Left ventricle myocardium inferior (tissue), 1 donor: ENCODE data around the gene APBA1. TPM values are rescaled to one million over a fixed set of nuclear protein-coding genes. Genes with fewer than 3 reads are reported as not detected.
A peak's percentile ranks its signal among the peaks of the same experiment; 100 is the strongest.

Experiments
- DNase-seq: peaks from one replicate; pipeline ENCODE4 v3.0.0-alpha.2; 2020
- H3K27ac ChIP-seq: fragments of 200-600 bp; replicated peaks from 2 replicates; pipeline ENCODE4 v1.8.0; 2021
- H3K27me3 ChIP-seq: fragments of 200-600 bp; 2 replicates; pipeline ENCODE4 v1.8.0; 2021; ENCODE audit warnings: low read depth
- H3K36me3 ChIP-seq: fragments of 200-600 bp; 2 replicates; pipeline ENCODE4 v1.8.0; 2021
- H3K4me1 ChIP-seq: fragments of 200-600 bp; 2 replicates; pipeline ENCODE4 v1.8.0; 2021
- H3K4me3 ChIP-seq: fragments of 200-600 bp; 2 replicates; pipeline ENCODE4 v1.8.0; 2021; ENCODE audit warnings: mild to moderate bottlenecking, moderate library complexity
- H3K9me3 ChIP-seq: fragments of 200-600 bp; replicated peaks from 2 replicates; pipeline ENCODE4 v1.8.0; 2021
- intact Hi-C: fragments of 100-400 bp; cut with micrococcal nuclease; formaldehyde crosslinking; loops from one replicate; pipeline ENCODE4 v1.11.0; 2022
- total RNA-seq: library from RNA; stranded (reverse); fragmentation: NEBNext Ultra II Directional; extraction: Animal tissue kit (Norgen Biotek cat#: 25700); gene quantifications from one replicate; pipeline ENCODE4 v1.2.1, GENCODE V29; 2021
- TF ChIP-seq, protein P1 (sequence below): fragments of 200-600 bp; IDR thresholded peaks from 2 replicates; pipeline ENCODE4 v1.8.0; 2021; ENCODE audit warnings: antibody characterized with exemption, mild to moderate bottlenecking, borderline replicate concordance
- donor health status: DM: no; HTN: yes; CAD: no; lungs with severe emphysema.

Gene APBA1
- total RNA-seq, 1 donor from 2014 or later, result 3.0 TPM

DNA sequence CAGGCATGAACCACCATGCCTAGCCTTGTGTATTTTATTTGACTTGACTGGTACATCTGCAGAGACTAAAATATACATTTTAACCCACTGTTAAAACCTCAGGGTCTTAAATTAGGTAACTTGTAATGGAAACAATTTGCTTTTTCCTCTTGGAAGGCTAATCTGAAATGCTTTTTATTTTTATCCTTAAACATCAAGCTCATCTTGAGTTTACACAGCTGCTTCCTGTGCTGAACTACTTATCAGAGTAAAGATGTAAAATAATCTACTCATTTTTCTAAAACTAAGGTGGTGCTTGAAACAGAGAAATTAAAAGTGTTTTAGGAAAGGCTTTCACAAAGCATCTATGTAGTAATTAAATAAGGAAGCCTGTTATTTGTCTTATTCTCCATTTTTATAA is 203.0 kb downstream of the APBA1 start:
- H3K27ac ChIP-seq, result peak overlapping the region; percentile 60
- no peaks in the 10 kb centered on the region for H3K9me3 ChIP-seq
- H3K36me3 ChIP-seq, result peaks cover 8% of the 10 kb centered on the region
- TF ChIP-seq, protein P1, sequence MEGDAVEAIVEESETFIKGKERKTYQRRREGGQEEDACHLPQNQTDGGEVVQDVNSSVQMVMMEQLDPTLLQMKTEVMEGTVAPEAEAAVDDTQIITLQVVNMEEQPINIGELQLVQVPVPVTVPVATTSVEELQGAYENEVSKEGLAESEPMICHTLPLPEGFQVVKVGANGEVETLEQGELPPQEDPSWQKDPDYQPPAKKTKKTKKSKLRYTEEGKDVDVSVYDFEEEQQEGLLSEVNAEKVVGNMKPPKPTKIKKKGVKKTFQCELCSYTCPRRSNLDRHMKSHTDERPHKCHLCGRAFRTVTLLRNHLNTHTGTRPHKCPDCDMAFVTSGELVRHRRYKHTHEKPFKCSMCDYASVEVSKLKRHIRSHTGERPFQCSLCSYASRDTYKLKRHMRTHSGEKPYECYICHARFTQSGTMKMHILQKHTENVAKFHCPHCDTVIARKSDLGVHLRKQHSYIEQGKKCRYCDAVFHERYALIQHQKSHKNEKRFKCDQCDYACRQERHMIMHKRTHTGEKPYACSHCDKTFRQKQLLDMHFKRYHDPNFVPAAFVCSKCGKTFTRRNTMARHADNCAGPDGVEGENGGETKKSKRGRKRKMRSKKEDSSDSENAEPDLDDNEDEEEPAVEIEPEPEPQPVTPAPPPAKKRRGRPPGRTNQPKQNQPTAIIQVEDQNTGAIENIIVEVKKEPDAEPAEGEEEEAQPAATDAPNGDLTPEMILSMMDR, result no peak
- intact Hi-C loops, result no loop called here
- H3K27me3 ChIP-seq, result no peaks in the 10 kb centered on the region
- no peaks in the 10 kb centered on the region for H3K4me1 ChIP-seq
- H3K4me3 ChIP-seq, result no peak overlapping the region
- DNase-seq, result no peak

DNA sequence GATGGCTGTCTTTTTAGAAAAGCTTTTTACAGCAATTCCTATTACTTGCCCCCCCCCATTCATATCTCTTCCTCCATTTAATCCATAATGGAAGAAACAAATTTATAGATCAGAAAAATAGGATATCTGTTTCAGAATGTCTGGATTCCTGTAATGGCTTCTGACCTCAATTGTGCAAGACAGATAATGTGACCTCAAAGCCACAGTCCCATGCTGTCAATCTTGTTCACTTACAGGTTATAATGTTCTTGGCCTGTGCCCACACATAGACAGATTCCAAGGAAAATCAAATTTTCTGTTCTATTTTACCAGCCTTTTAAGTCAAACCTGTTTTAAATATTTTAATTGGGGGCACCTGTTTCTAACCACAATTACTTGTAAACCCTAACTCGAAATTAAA is 203.8 kb downstream of the APBA1 start:
- Histone ChIP-seq H3K27ac (peak overlapping the region; percentile 60), H3K4me1 (no peaks in the 10 kb centered on the region), H3K36me3 (peaks cover 8% of the 10 kb centered on the region), H3K4me3 (no peak overlapping the region), H3K27me3 (no peaks in the 10 kb centered on the region), H3K9me3 (no peaks in the 10 kb centered on the region)
- TF ChIP-seq, protein P1, result no peak
- DNase-seq, result no peak
- intact Hi-C loops, result no loop called here

DNA sequence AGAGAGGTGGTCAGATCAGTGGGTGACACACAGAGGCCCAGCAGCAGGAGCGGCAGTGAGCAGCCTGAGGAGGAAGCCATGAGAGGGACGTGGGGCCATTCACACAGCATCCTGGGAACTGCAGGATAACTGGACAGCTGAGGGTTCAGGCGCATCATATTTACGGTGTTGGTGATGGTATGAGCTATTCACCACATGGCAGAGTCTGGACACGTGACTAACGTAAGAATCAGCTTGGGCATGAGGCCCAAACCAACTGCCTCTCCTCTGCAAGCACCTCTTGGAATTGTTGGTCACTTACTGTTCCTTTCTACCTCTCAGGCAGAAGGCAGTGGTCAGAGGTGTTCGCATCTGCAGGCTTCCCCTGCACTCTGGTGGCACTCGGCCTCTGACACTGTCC is 206.0 kb downstream of the APBA1 start:
- DNase-seq, result no peak
- intact Hi-C loops, result no loop called here
- H3K4me3 ChIP-seq, result no peak overlapping the region
- H3K27ac ChIP-seq, result peak overlapping the region; percentile 62
- H3K9me3 ChIP-seq, result no peaks in the 10 kb centered on the region
- no peaks in the 10 kb centered on the region for H3K4me1 ChIP-seq
- H3K36me3 ChIP-seq, result peaks cover 8% of the 10 kb centered on the region
- TF ChIP-seq, protein P1, result no peak
- no peaks in the 10 kb centered on the region for H3K27me3 ChIP-seq

DNA sequence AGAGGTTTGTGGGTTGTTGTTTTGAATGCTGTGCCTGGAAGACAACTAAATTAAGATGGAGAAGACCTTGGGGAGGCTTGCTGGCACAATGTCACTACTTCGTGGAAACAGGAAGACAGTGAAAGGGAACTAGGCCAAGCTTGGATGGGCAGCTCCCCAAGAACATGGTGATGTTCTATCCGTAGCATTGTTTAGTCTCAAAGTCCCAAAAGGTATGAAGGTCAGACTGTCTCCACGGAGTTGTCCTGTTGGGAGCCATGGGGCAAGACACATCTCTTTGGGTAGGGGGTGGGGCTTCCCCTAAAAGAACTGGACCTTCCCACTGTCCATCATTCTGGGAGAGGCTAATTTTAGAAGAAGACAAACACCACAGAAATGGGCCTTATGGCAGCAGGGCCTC is 206.7 kb downstream of the APBA1 start:
- DNase-seq, result peak; percentile 51
- Histone ChIP-seq H3K27ac (peak overlapping the region; percentile 62), H3K4me3 (no peak overlapping the region), H3K4me1 (no peaks in the 10 kb centered on the region), H3K36me3 (peaks cover 8% of the 10 kb centered on the region), H3K9me3 (no peaks in the 10 kb centered on the region), H3K27me3 (no peaks in the 10 kb centered on the region)
- intact Hi-C loops, result no loop called here
- TF ChIP-seq, protein P1, result no peak

DNA sequence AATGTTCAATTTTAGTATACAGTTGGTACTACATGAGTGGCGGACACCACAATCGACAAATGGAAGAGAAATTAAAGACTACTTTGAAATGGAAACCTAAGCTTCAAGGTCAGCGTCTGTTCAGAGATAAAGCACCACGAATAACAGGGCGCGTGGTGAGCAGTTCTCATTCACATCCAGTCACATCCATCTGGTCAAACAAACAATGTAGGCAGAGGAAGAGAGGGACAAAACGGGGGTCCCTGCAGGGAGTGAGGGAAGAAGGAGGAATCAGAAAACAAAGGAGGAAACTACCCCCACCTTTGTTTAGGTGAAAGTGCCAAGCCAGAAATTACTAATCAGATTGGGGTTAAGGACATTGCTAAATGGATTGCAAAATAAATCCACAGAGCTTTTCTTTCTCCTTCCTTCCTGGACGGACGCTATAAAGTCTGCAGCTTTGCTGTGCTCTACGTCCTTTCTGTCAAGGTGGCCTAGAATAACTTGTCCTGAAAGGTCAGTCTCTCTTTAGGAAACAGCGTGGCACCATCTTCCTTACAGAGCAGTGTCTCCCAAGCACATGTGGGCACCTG is 208.6 kb downstream of the APBA1 start:
- Histone ChIP-seq H3K27me3 (no peaks in the 10 kb centered on the region), H3K27ac (no peak overlapping the region), H3K4me1 (no peaks in the 10 kb centered on the region), H3K36me3 (peaks cover 11% of the 10 kb centered on the region), H3K4me3 (no peak overlapping the region), H3K9me3 (no peaks in the 10 kb centered on the region)
- TF ChIP-seq, protein P1, result no peak
- intact Hi-C loops, result no loop called here
- DNase-seq, result no peak
